Vagina (tissue), 2 donors: ENCODE results near the gene SORCS1.

Experiments used
- CTCF ChIP-seq, 3 experiments: fragments of 450-650 bp in 2 of 3; fragments of 200-600 bp in 1 of 3; sonication (generic) in 1 of 3; IDR thresholded peaks; one replicate each; pipeline ENCODE4 v1.5.1; 2017 to 2019; ENCODE audit warnings: antibody characterized with exemption in 3 of 3, mild to moderate bottlenecking in 2 of 3, moderate library complexity in 2 of 3
- POLR2A ChIP-seq, 2 donors: fragments of 450-650 bp; IDR thresholded peaks; one replicate each; pipeline ENCODE4 v1.6.1; 2017; ENCODE audit warnings: antibody characterized with exemption in 2 of 2, mild to moderate bottlenecking in 2 of 2, moderate library complexity in 2 of 2
- POLR2AphosphoS5 ChIP-seq, 2 donors: sonication (generic); formaldehyde crosslinking; IDR thresholded peaks; one replicate each; pipeline ENCODE4 v1.9.0; 2017; ENCODE audit warnings: antibody characterized with exemption in 2 of 2, mild to moderate bottlenecking in 2 of 2, low read depth in 1 of 2; ENCODE audit not compliant: insufficient read depth in 1 of 2

- no peak for TF ChIP-seq POLR2AphosphoS5 (IDR thresholded peaks at IDR 0.05; ENCODE audit: insufficient read depth in 1 of 2, low read depth in 1 of 2)
- TF ChIP-seq CTCF (IDR thresholded peaks at IDR 0.05), result no peak
- TF ChIP-seq POLR2A (IDR thresholded peaks at IDR 0.05), result no peak
Observed at GRCh38 chr10:106830006-106830405, 334.5 kb downstream of the SORCS1 start.
